ENCODE measurements around the gene RNF150. TPM values are rescaled to one million over a fixed set of nuclear protein-coding genes. Genes with fewer than 3 reads are reported as not detected.
A peak's percentile ranks its signal among the peaks of the same experiment; 100 is the strongest.

Gene RNF150
- total and polyA plus RNA-seq, 2 experiments from 2014 or later, result 4.2 to 9.2 TPM

DNA sequence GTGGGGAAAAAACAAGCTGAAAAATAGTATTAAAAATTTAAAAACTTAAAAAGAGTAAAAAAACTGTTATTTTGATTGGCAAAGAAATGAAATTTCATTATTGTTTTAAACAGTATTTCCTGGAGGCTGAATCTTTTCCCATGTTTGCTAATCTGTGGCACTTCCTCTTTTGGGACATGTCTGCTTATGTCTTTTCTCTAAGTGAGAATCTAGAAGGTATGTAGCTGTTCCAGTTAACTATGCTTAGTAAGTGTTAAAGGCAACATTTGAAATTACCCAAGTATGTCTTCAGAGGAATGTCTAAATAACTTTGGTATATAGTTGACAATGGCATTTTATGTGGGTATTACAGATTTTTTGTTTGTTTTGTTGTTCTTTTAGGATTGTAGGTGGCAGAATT lies 295.5 kb downstream of the RNF150 start:
- no peaks in the 10 kb centered on the region for H3K79me2 ChIP-seq
- no peak overlapping the region for H3K27ac ChIP-seq
- DNase-seq (ENCODE audit: low spot score), result no peak
- H3K36me3 ChIP-seq (replicated peaks; ENCODE audit: insufficient read depth, low read depth), result no peaks in the 10 kb centered on the region
- no peak overlapping the region for H3K4me3 ChIP-seq
- H3K27me3 ChIP-seq, result no peaks in the 10 kb centered on the region
- peaks cover 14% of the 10 kb centered on the region for H3K4me1 ChIP-seq (ENCODE audit: insufficient read depth)
- H2AFZ ChIP-seq, result no peak overlapping the region
- no peaks in the 10 kb centered on the region for H3K9me2 ChIP-seq (replicated peaks; ENCODE audit: insufficient read depth)
- no peaks in the 10 kb centered on the region for H4K20me1 ChIP-seq (ENCODE audit: insufficient read depth, poor library complexity, severe bottlenecking)
- H3K4me2 ChIP-seq, result no peak overlapping the region
- TF ChIP-seq EZH2 (IDR thresholded peaks at IDR 0.05; ENCODE audit: borderline replicate concordance) (no peak), EZH2phosphoT487 (IDR thresholded peaks at IDR 0.05; ENCODE audit: low read depth, severe bottlenecking, unreplicated experiment) (no peak)
- TF ChIP-seq, protein P1, sequence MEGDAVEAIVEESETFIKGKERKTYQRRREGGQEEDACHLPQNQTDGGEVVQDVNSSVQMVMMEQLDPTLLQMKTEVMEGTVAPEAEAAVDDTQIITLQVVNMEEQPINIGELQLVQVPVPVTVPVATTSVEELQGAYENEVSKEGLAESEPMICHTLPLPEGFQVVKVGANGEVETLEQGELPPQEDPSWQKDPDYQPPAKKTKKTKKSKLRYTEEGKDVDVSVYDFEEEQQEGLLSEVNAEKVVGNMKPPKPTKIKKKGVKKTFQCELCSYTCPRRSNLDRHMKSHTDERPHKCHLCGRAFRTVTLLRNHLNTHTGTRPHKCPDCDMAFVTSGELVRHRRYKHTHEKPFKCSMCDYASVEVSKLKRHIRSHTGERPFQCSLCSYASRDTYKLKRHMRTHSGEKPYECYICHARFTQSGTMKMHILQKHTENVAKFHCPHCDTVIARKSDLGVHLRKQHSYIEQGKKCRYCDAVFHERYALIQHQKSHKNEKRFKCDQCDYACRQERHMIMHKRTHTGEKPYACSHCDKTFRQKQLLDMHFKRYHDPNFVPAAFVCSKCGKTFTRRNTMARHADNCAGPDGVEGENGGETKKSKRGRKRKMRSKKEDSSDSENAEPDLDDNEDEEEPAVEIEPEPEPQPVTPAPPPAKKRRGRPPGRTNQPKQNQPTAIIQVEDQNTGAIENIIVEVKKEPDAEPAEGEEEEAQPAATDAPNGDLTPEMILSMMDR (IDR thresholded peaks at IDR 0.05; ENCODE audit: poor library complexity), result no peak
- H3K9me3 ChIP-seq (ENCODE audit: low read depth), result no peaks in the 10 kb centered on the region

DNA sequence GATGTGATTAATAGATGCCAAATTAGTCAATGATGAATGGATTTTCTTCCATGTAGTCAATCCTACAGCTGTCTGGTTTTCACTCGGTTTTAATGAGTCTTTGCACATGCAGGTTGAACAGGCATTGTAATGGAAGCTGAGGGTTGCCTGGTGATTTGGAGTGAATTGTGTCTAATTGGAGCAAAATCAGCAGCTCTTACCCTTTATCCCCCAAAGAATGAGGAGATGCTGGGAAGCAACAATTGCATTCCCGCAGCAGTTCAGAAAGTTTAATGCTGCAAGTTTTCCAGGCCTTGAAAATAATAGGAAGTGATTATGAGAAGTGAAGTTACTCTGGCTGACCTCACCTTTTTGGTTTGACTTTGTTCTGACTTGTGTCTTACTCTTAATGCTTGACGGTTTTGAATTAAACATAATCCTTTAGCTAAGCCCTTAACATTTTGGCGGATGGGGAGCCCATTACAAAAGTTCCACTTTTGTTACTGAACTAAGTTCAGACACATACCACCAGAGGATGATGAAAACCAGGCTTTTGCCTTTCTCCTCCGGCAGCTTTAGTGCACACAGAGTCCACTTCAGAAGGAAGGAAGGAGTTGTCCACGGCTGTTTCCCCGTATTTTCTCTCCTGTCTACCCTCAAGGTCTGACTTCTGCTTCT lies 298.3 kb downstream of the RNF150 start:
- TF ChIP-seq, protein P1 (IDR thresholded peaks at IDR 0.05; ENCODE audit: poor library complexity), result no peak
- TF ChIP-seq EZH2phosphoT487 (IDR thresholded peaks at IDR 0.05; ENCODE audit: low read depth, severe bottlenecking, unreplicated experiment) (no peak), EZH2 (IDR thresholded peaks at IDR 0.05; ENCODE audit: borderline replicate concordance) (no peak)
- H3K27me3 ChIP-seq, result no peaks in the 10 kb centered on the region
- H3K79me2 ChIP-seq, result no peaks in the 10 kb centered on the region
- 47% methylated on average over 7 of the region's 7 CpGs for WGBS (ENCODE audit: low lambda C conversion rate, missing lambda C conversion rate)
- no peak overlapping the region for H3K4me3 ChIP-seq
- H4K20me1 ChIP-seq (ENCODE audit: insufficient read depth, poor library complexity, severe bottlenecking), result no peaks in the 10 kb centered on the region
- H3K9me3 ChIP-seq (ENCODE audit: low read depth), result no peaks in the 10 kb centered on the region
- no peaks in the 10 kb centered on the region for H3K9me2 ChIP-seq (replicated peaks; ENCODE audit: insufficient read depth)
- H3K4me1 ChIP-seq (ENCODE audit: insufficient read depth), result peaks cover 7% of the 10 kb centered on the region
- DNase-seq (ENCODE audit: low spot score), result no peak
- H3K4me2 ChIP-seq, result peak overlapping the region; percentile 36
- no peak overlapping the region for H2AFZ ChIP-seq
- H3K36me3 ChIP-seq (replicated peaks; ENCODE audit: insufficient read depth, low read depth), result no peaks in the 10 kb centered on the region
- H3K27ac ChIP-seq, result peak overlapping the region; percentile 33

GRCh38 chr4:140833280-140833679 lies 300.0 kb downstream of the RNF150 start:
- Histone ChIP-seq H3K36me3 (replicated peaks; ENCODE audit: insufficient read depth, low read depth) (no peaks in the 10 kb centered on the region), H3K4me2 (no peak overlapping the region), H3K4me1 (ENCODE audit: insufficient read depth) (no peaks in the 10 kb centered on the region), H3K9me3 (ENCODE audit: low read depth) (no peaks in the 10 kb centered on the region), H3K9me2 (replicated peaks; ENCODE audit: insufficient read depth) (no peaks in the 10 kb centered on the region), H2AFZ (no peak overlapping the region), H3K79me2 (no peaks in the 10 kb centered on the region), H3K4me3 (no peak overlapping the region), H3K27ac (no peak overlapping the region), H4K20me1 (ENCODE audit: insufficient read depth, poor library complexity, severe bottlenecking) (no peaks in the 10 kb centered on the region), H3K27me3 (no peaks in the 10 kb centered on the region)
- DNase-seq (ENCODE audit: low spot score), result no peak
- TF ChIP-seq EZH2phosphoT487 (IDR thresholded peaks at IDR 0.05; ENCODE audit: low read depth, severe bottlenecking, unreplicated experiment), result no peak
- 97% methylated on average over 4 of the region's 4 CpGs for WGBS (ENCODE audit: low lambda C conversion rate, missing lambda C conversion rate)

- Histone ChIP-seq H3K4me2 (no peak overlapping the region), H3K4me3 (no peak overlapping the region), H3K9me2 (replicated peaks; ENCODE audit: insufficient read depth) (no peaks in the 10 kb centered on the region), H3K79me2 (no peaks in the 10 kb centered on the region), H3K36me3 (replicated peaks; ENCODE audit: insufficient read depth, low read depth) (no peaks in the 10 kb centered on the region), H3K4me1 (ENCODE audit: insufficient read depth) (no peaks in the 10 kb centered on the region), H3K27me3 (no peaks in the 10 kb centered on the region), H3K9me3 (ENCODE audit: low read depth) (no peaks in the 10 kb centered on the region), H3K27ac (no peak overlapping the region), H4K20me1 (ENCODE audit: insufficient read depth, poor library complexity, severe bottlenecking) (no peaks in the 10 kb centered on the region), H2AFZ (no peak overlapping the region)
- TF ChIP-seq, protein P1 (IDR thresholded peaks at IDR 0.05; ENCODE audit: poor library complexity), result no peak
- no peak for TF ChIP-seq EZH2phosphoT487 (IDR thresholded peaks at IDR 0.05; ENCODE audit: low read depth, severe bottlenecking, unreplicated experiment)
- no peak for TF ChIP-seq EZH2 (IDR thresholded peaks at IDR 0.05; ENCODE audit: borderline replicate concordance)
- no peak for DNase-seq (ENCODE audit: low spot score)
Measured at GRCh38 chr4:140829825-140830224, 303.4 kb downstream of the RNF150 start.
